ENCODE results near the gene LRRN4.

Gene LRRN4

DNA sequence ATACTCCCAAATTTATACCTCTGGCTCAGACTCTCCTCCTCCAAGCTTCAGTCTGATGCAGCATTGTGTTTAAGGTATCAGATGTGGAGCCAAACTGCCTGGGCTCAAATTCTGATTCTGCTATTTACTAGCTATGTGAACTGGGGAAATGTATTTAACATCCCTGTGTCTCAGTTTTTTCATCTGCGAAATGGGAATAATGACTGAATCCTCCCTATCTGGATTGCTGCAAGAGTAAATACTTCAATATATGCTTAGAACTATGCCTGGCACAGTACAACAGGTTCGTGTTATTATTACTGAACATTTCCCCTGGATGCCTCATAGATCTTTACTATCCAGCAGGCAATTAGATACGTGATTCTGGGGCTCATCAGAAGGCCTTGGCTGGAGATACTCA is 5.5 kb downstream of the LRRN4 start:
- Histone ChIP-seq H3K9me3 (ENCODE audit: control insufficient read depth in 5 of 5, low read length in 5 of 5) (no peaks in the 10 kb centered on the region), H3K9ac (ENCODE audit: low read length in 5 of 5) (no peak overlapping the region), H3K4me1 (ENCODE audit: control insufficient read depth in 5 of 5, insufficient read depth in 5 of 5, low read length in 5 of 5) (peaks cover 0 to 19% (median 17%) of the 10 kb centered on the region in 5 donors), H3K36me3 (ENCODE audit: control insufficient read depth in 5 of 5, insufficient read depth in 5 of 5, low read length in 5 of 5) (no peaks in the 10 kb centered on the region), H3K4me3 (ENCODE audit: low read depth in 1 of 5, low read length in 5 of 5) (no peak overlapping the region), H3K27me3 (ENCODE audit: control insufficient read depth in 5 of 5, insufficient read depth in 4 of 5, low read length in 5 of 5) (peaks cover 8 to 28% (median 24%) of the 10 kb centered on the region in 5 donors), H3K27ac (ENCODE audit: low read depth, low read length) (no peak overlapping the region)

DNA sequence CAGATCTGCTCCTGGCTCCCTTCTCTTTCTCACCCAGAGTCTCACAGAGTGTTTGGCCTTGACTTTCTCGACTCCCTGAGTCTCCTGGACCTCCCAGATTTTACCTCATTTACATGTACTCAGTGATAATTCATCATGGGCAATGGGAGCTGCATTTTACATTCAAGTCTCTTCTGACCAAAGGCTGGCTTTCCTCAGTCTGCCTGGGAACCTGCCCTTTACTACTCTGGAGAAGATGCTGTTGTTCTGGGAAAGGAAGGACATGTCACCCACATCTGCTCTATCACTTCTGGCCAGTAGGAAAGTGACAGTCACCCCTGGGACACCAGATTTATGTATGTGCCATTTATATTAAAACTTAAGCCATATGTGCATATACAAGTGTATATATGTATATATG is 7.4 kb downstream of the LRRN4 start:
- Histone ChIP-seq H3K27me3 (ENCODE audit: control insufficient read depth in 5 of 5, insufficient read depth in 4 of 5, low read length in 5 of 5) (peaks cover 0 to 10% (median 7%) of the 10 kb centered on the region in 5 donors), H3K9ac (ENCODE audit: low read length in 5 of 5) (no peak overlapping the region), H3K36me3 (ENCODE audit: control insufficient read depth in 5 of 5, insufficient read depth in 5 of 5, low read length in 5 of 5) (peaks cover 0 to 10% (median 9%) of the 10 kb centered on the region in 5 donors), H3K27ac (ENCODE audit: low read depth, low read length) (no peak overlapping the region), H3K4me3 (ENCODE audit: low read depth in 1 of 5, low read length in 5 of 5) (no peak overlapping the region), H3K9me3 (ENCODE audit: control insufficient read depth in 5 of 5, low read length in 5 of 5) (no peaks in the 10 kb centered on the region), H3K4me1 (ENCODE audit: control insufficient read depth in 5 of 5, insufficient read depth in 5 of 5, low read length in 5 of 5) (no peaks in the 10 kb centered on the region)

DNA sequence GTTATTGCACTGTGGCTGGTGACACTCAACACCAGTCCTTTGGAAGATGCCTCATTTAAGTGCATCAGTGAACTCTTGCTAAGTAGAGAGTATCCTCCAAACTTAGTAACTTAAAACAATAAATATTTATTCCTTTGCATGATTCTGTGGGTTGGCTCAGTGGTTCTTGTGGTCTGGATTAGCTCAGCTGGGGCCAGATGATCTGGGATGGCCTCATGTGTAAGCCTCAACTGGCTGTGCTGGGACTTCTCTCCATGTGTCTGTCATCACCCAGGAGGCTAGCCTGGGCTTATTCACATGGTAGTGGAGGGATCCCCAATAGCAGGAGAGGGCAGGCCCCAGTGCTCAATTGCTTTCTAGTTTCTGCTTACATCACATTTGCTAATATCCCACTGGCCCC is 8.3 kb downstream of the LRRN4 start:
- no peak overlapping the region for H3K27ac ChIP-seq (ENCODE audit: low read depth, low read length)
- H3K9me3 ChIP-seq (ENCODE audit: control insufficient read depth in 5 of 5, low read length in 5 of 5), result no peaks in the 10 kb centered on the region
- H3K9ac ChIP-seq (ENCODE audit: low read length in 5 of 5), result no peak overlapping the region
- peaks cover 0 to 2% (median 0%) of the 10 kb centered on the region in 5 donors for H3K4me1 ChIP-seq (ENCODE audit: control insufficient read depth in 5 of 5, insufficient read depth in 5 of 5, low read length in 5 of 5)
- peaks cover 0 to 19% (median 18%) of the 10 kb centered on the region in 5 donors for H3K36me3 ChIP-seq (ENCODE audit: control insufficient read depth in 5 of 5, insufficient read depth in 5 of 5, low read length in 5 of 5)
- no peak overlapping the region for H3K4me3 ChIP-seq (ENCODE audit: low read depth in 1 of 5, low read length in 5 of 5)
- peaks cover 0 to 2% (median 0%) of the 10 kb centered on the region in 5 donors for H3K27me3 ChIP-seq (ENCODE audit: control insufficient read depth in 5 of 5, insufficient read depth in 4 of 5, low read length in 5 of 5)

DNA sequence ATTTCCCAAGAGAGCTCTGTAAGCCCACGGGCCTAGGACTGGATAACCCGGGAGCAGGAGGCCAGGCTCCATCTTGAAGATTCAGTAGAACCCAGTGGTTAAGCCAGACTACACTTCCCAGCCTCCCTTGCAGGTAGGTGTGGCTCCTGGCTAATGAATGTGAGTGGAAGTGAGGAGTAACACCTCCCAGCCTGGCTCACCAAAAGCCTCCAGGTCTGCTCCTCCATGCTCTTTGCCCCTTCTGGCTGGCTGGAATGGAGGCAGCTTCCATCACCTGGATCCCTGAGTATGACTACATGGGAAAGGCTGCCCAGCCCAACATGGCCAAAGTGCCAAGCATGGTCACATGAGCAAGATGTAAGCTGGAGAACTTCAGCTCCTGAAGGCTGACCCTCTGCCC is 9.7 kb downstream of the LRRN4 start:
- Histone ChIP-seq H3K27ac (ENCODE audit: low read depth, low read length) (no peak overlapping the region), H3K9ac (ENCODE audit: low read length in 5 of 5) (no peak overlapping the region), H3K4me1 (ENCODE audit: control insufficient read depth in 5 of 5, insufficient read depth in 5 of 5, low read length in 5 of 5) (peaks cover 0 to 8% (median 0%) of the 10 kb centered on the region in 5 donors), H3K9me3 (ENCODE audit: control insufficient read depth in 5 of 5, low read length in 5 of 5) (no peaks in the 10 kb centered on the region), H3K36me3 (ENCODE audit: control insufficient read depth in 5 of 5, insufficient read depth in 5 of 5, low read length in 5 of 5) (peaks cover 8 to 32% (median 26%) of the 10 kb centered on the region in 5 donors), H3K27me3 (ENCODE audit: control insufficient read depth in 5 of 5, insufficient read depth in 4 of 5, low read length in 5 of 5) (no peaks in the 10 kb centered on the region), H3K4me3 (ENCODE audit: low read depth in 1 of 5, low read length in 5 of 5) (no peak overlapping the region)

DNA sequence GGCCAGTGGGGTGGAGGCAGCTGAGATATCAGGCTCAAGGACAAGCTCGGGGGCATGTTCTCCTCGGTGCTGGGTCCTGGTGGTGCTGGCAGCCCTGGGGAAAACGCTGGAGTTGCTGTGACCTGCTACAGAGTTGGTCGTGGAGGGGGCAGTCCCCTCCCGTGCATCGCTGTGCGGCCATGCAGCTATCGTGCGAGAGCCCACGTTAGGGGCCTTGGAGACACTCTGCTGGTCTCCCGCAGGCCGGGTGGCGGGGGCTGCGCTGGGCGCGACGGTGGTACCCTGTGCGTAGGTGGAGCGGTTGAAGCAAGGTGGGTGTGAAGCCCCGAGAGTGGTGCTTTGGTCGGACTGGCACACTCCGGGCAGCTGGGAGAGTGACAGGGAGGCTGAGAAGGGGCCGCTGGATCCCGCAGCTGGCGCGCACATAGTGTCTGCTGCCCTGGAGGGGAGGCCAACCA is 12.0 kb downstream of the LRRN4 start:
- Histone ChIP-seq H3K27ac (ENCODE audit: low read depth, low read length) (no peak overlapping the region), H3K4me1 (ENCODE audit: control insufficient read depth in 5 of 5, insufficient read depth in 5 of 5, low read length in 5 of 5) (peaks cover 0 to 8% (median 0%) of the 10 kb centered on the region in 5 donors), H3K4me3 (ENCODE audit: low read depth in 1 of 5, low read length in 5 of 5) (no peak overlapping the region), H3K36me3 (ENCODE audit: control insufficient read depth in 5 of 5, insufficient read depth in 5 of 5, low read length in 5 of 5) (peaks cover 21 to 54% (median 42%) of the 10 kb centered on the region in 5 donors), H3K9ac (ENCODE audit: low read length in 5 of 5) (no peak overlapping the region), H3K27me3 (ENCODE audit: control insufficient read depth in 5 of 5, insufficient read depth in 4 of 5, low read length in 5 of 5) (no peaks in the 10 kb centered on the region), H3K9me3 (ENCODE audit: control insufficient read depth in 5 of 5, low read length in 5 of 5) (no peaks in the 10 kb centered on the region)

DNA sequence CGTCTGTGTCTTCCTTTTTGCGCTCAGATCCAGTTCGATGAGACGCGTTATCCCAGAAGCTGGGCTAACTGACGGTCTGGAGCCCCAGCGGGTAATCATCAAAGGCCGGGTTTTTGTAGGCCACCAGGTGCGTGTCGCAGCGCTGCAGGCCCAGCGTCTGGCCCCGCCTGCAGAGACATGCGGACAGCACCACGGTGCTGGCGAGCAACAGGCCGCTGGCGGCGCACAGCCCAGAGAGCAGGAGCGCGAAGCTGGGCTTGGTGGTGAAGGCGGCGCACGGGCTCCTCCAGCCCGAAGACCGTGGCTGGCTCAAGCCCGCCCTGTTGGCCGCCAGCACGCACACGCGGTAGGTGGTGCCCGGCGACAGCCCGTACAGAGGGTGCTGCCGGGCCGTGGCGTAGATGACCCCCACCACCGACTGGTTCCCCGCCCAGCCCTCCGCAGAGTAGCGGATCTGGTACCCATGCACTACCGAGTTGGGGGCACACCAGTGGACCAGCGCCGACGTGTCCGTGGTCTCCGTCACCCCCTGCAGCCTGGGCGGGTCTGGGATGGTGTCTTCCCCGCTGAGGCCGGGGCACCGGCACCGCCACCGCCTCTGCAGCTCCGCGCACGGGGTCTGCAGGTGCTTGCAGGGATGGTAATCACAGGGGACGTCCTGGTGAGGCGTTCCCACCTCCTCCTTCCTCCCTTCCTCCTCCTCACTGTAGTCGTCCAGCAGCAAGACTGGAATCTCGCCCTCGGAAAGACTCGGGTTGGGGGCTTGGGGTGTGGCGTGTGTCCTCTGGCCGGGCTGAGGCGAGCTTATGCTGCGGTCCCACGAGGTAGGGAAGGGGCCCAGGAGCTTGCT is 12.7 kb downstream of the LRRN4 start:
- H3K36me3 ChIP-seq (ENCODE audit: control insufficient read depth in 5 of 5, insufficient read depth in 5 of 5, low read length in 5 of 5), result peaks cover 24 to 61% (median 47%) of the 10 kb centered on the region in 5 donors
- no peaks in the 10 kb centered on the region for H3K9me3 ChIP-seq (ENCODE audit: control insufficient read depth in 5 of 5, low read length in 5 of 5)
- no peak overlapping the region for H3K4me3 ChIP-seq (ENCODE audit: low read depth in 1 of 5, low read length in 5 of 5)
- no peak overlapping the region for H3K9ac ChIP-seq (ENCODE audit: low read length in 5 of 5)
- H3K27ac ChIP-seq (ENCODE audit: low read depth, low read length), result no peak overlapping the region
- peaks cover 0 to 8% (median 0%) of the 10 kb centered on the region in 5 donors for H3K4me1 ChIP-seq (ENCODE audit: control insufficient read depth in 5 of 5, insufficient read depth in 5 of 5, low read length in 5 of 5)
- H3K27me3 ChIP-seq (ENCODE audit: control insufficient read depth in 5 of 5, insufficient read depth in 4 of 5, low read length in 5 of 5), result no peaks in the 10 kb centered on the region

DNA sequence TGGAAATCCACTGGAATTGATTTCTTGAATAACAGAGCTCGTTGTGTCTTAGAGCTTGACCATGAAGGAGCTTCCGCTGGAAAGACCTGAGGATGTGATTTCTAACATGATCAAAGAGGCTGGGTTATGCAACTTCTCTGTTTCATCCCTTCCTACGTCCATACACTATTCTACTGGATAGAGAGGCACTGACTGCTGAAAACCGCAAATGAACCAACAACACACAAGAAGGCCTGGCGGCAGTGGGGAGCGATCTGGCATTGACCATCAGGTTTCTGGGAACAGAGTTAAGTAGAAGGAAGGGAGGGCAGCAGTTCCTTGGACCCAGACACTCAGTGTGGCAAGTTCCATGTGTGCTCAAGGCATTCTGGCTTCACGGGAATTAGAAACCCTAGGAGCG is 13.3 kb downstream of the LRRN4 start:
- peaks cover 0 to 8% (median 0%) of the 10 kb centered on the region in 5 donors for H3K4me1 ChIP-seq (ENCODE audit: control insufficient read depth in 5 of 5, insufficient read depth in 5 of 5, low read length in 5 of 5)
- peak overlapping the region in 1 of 5 donors; percentile 30 for H3K9ac ChIP-seq (ENCODE audit: low read length in 5 of 5)
- no peak overlapping the region for H3K27ac ChIP-seq (ENCODE audit: low read depth, low read length)
- no peaks in the 10 kb centered on the region for H3K9me3 ChIP-seq (ENCODE audit: control insufficient read depth in 5 of 5, low read length in 5 of 5)
- H3K4me3 ChIP-seq (ENCODE audit: low read depth in 1 of 5, low read length in 5 of 5), result no peak overlapping the region
- H3K27me3 ChIP-seq (ENCODE audit: control insufficient read depth in 5 of 5, insufficient read depth in 4 of 5, low read length in 5 of 5), result no peaks in the 10 kb centered on the region
- peaks cover 24 to 64% (median 51%) of the 10 kb centered on the region in 5 donors for H3K36me3 ChIP-seq (ENCODE audit: control insufficient read depth in 5 of 5, insufficient read depth in 5 of 5, low read length in 5 of 5)

DNA sequence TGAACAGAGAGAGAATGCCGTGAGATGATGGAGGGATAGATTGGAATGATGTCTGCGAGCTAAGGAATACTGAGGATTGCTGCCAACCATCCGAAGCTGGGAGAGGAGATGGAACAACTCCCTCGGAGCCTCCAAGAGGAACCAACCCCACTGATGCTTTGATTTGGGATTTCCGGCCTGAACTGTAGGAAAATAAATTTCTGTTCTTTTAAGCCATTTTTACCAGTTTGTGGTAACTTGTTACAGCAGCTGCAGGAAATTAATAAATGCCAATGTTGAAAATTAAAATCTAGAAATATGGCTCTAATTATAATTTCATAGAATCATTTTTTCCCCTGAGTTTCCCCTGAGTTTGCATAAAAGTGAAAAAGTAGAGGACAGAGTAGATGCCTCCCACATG is 14.1 kb downstream of the LRRN4 start:
- H3K27me3 ChIP-seq (ENCODE audit: control insufficient read depth in 5 of 5, insufficient read depth in 4 of 5, low read length in 5 of 5), result no peaks in the 10 kb centered on the region

DNA sequence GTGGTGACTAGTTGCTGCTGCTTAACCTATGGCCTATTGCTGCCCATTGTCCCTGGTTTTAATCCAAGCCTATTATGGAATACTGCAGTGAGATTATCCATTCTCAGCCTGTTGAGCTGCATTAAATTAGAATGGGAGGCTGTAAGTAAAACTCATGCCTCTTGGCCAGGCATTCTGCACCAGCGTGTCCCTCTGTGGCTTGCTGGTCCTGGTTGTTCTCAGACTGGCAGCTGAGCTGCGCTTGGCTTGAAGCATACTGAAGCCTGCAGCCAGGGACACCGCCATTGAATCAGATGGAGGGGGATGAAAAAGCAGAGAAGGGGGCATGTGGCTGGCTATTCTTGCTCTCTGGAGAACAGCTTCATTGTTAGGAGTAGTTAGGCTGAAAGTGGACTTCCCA is 15.6 kb downstream of the LRRN4 start:
- no peaks in the 10 kb centered on the region for H3K27me3 ChIP-seq (ENCODE audit: control insufficient read depth in 5 of 5, insufficient read depth in 4 of 5, low read length in 5 of 5)
- H3K4me3 ChIP-seq (ENCODE audit: low read depth in 1 of 5, low read length in 5 of 5), result no peak overlapping the region
- peaks cover 40 to 81% (median 72%) of the 10 kb centered on the region in 5 donors for H3K36me3 ChIP-seq (ENCODE audit: control insufficient read depth in 5 of 5, insufficient read depth in 5 of 5, low read length in 5 of 5)

More for the DNA sequence above, 14.1 kb downstream of the LRRN4 start:
- H3K4me1 ChIP-seq (ENCODE audit: control insufficient read depth in 5 of 5, insufficient read depth in 5 of 5, low read length in 5 of 5), result peaks cover 0 to 8% (median 0%) of the 10 kb centered on the region in 5 donors
- H3K9me3 ChIP-seq (ENCODE audit: control insufficient read depth in 5 of 5, low read length in 5 of 5), result no peaks in the 10 kb centered on the region
- H3K36me3 ChIP-seq (ENCODE audit: control insufficient read depth in 5 of 5, insufficient read depth in 5 of 5, low read length in 5 of 5), result peaks cover 31 to 66% (median 57%) of the 10 kb centered on the region in 5 donors
- no peak overlapping the region for H3K9ac ChIP-seq (ENCODE audit: low read length in 5 of 5)
- H3K27ac ChIP-seq (ENCODE audit: low read depth, low read length), result no peak overlapping the region
- H3K4me3 ChIP-seq (ENCODE audit: low read depth in 1 of 5, low read length in 5 of 5), result no peak overlapping the region

DNA sequence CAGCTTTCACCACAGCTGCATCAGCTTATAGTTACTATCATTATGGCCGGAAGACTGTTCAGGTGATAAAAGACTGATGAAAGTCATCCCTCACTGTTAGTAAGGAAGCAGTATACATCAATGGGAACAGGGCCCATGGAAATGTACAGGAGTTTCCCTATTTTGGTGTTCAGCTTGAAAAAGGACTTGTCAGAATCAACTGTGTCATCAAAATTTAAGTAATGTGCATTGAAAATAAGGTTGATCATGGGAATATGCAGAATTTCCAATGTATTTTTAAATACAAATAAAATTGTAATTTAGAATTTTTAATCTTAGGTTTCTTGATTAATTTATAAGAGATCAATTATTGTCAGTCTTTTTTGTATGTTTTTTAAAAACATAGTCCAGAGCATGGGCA is 16.8 kb downstream of the LRRN4 start:
- no peak overlapping the region for H3K27ac ChIP-seq (ENCODE audit: low read depth, low read length)
- no peaks in the 10 kb centered on the region for H3K9me3 ChIP-seq (ENCODE audit: control insufficient read depth in 5 of 5, low read length in 5 of 5)
- no peak overlapping the region for H3K9ac ChIP-seq (ENCODE audit: low read length in 5 of 5)
- H3K4me1 ChIP-seq (ENCODE audit: control insufficient read depth in 5 of 5, insufficient read depth in 5 of 5, low read length in 5 of 5), result peaks cover 0 to 8% (median 4%) of the 10 kb centered on the region in 5 donors
- H3K4me3 ChIP-seq (ENCODE audit: low read depth in 1 of 5, low read length in 5 of 5), result no peak overlapping the region
- H3K27me3 ChIP-seq (ENCODE audit: control insufficient read depth in 5 of 5, insufficient read depth in 4 of 5, low read length in 5 of 5), result no peaks in the 10 kb centered on the region
- H3K36me3 ChIP-seq (ENCODE audit: control insufficient read depth in 5 of 5, insufficient read depth in 5 of 5, low read length in 5 of 5), result peaks cover 45 to 77% (median 73%) of the 10 kb centered on the region in 5 donors

More for the DNA sequence above, 15.6 kb downstream of the LRRN4 start:
- Histone ChIP-seq H3K9ac (ENCODE audit: low read length in 5 of 5) (no peak overlapping the region), H3K27ac (ENCODE audit: low read depth, low read length) (no peak overlapping the region), H3K4me1 (ENCODE audit: control insufficient read depth in 5 of 5, insufficient read depth in 5 of 5, low read length in 5 of 5) (peaks cover 0 to 8% (median 4%) of the 10 kb centered on the region in 5 donors), H3K9me3 (ENCODE audit: control insufficient read depth in 5 of 5, low read length in 5 of 5) (no peaks in the 10 kb centered on the region)

Measured in subcutaneous abdominal adipose tissue (tissue), 5 donors.